Smooth muscle cell (in vitro differentiated cells): ENCODE measurements around the gene MINDY1. TPM values are rescaled to one million over a fixed set of nuclear protein-coding genes. Genes with fewer than 3 reads are reported as not detected.

Source experiments
- DNase-seq: peaks from one replicate; lab custom pipeline; 2025; ENCODE audit not compliant: unreplicated experiment; lab: John Stamatoyannopoulos, UW
- H2AFZ ChIP-seq: fragments of 200-600 bp; sonication (generic); 2 replicates; pipeline ENCODE4 v1.6.0; 2016; ENCODE audit warnings: antibody characterized with exemption, low read depth, mild to moderate bottlenecking
- H3F3A ChIP-seq: fragments of 200-600 bp; sonication (generic); 2 replicates; pipeline ENCODE4 v1.6.0; 2017; ENCODE audit warnings: antibody characterized with exemption, low read depth
- H3K27ac ChIP-seq: fragments of 200-600 bp; sonication (generic); 2 replicates; pipeline ENCODE4 v1.5.1; 2016; ENCODE audit warnings: low read depth, mild to moderate bottlenecking
- H3K27me3 ChIP-seq: fragments of 200-600 bp; sonication (generic); 2 replicates; pipeline ENCODE4 v1.6.1; 2016; ENCODE audit warnings: low read depth, mild to moderate bottlenecking
- H3K36me3 ChIP-seq: fragments of 200-600 bp; sonication (generic); 2 replicates; pipeline ENCODE4 v1.5.1; 2016; ENCODE audit warnings: low read depth
- H3K4me1 ChIP-seq: fragments of 200-600 bp; sonication (generic); 2 replicates; pipeline ENCODE4 v1.5.1; 2016; ENCODE audit warnings: low read depth
- H3K4me2 ChIP-seq: fragments of 200-600 bp; sonication (generic); 2 replicates; pipeline ENCODE4 v1.6.0; 2016; ENCODE audit warnings: mild to moderate bottlenecking
- H3K4me3 ChIP-seq: fragments of 200-600 bp; sonication (generic); 2 replicates; pipeline ENCODE4 v1.5.1; 2016; ENCODE audit warnings: mild to moderate bottlenecking
- H3K79me2 ChIP-seq: fragments of 200-600 bp; sonication (generic); 2 replicates; pipeline ENCODE4 v1.6.0; 2016; ENCODE audit warnings: low read depth, mild to moderate bottlenecking
- H3K9ac ChIP-seq: fragments of 200-600 bp; sonication (generic); 2 replicates; pipeline ENCODE4 v1.6.0; 2016; ENCODE audit warnings: low read depth
- H3K9me3 ChIP-seq: fragments of 200-600 bp; sonication (generic); replicated peaks from 2 replicates; pipeline ENCODE4 v1.5.1; 2016; ENCODE audit warnings: low read depth
- H4K20me1 ChIP-seq: fragments of 200-600 bp; sonication (generic); 2 replicates; pipeline ENCODE4 v1.6.0; 2016; ENCODE audit warnings: low read depth
- CTCF ChIP-seq: fragments of 200-600 bp; sonication (generic); IDR thresholded peaks from 2 replicates; pipeline ENCODE4 v1.5.1; 2017; ENCODE audit warnings: borderline replicate concordance, mild to moderate bottlenecking, antibody characterized with exemption; ENCODE audit not compliant: insufficient read depth, poor library complexity, severe bottlenecking
- WGBS: methylation state at CpG from one replicate; pipeline ENCODE4 v1.1.7; 2016; ENCODE audit warnings: low lambda C conversion rate; 5-methylcytosine and 5-hydroxymethylcytosine counted together
- polyA plus RNA-seq: library from polyadenylated mRNA; unstranded; fragments of >200 nt; fragmentation: Nextera tagmentation; extraction: Ambion mirVana; gene quantifications from 2 replicates; pipeline ENCODE4 v1.2.1, GENCODE V29; 2016
- total RNA-seq: library from RNA; depleted of rRNA; stranded (reverse); fragments of >200 nt; gene quantifications from 2 replicates; pipeline ENCODE4 v1.2.3, GENCODE V29; 2014

MINDY1 gene
- total and polyA plus RNA-seq, 2 experiments from 2014 or later, result 2.4 to 3.2 TPM

- 81% methylated on average over 4 of the region's 4 CpGs for WGBS
- peaks cover 60% of the 10 kb centered on the region for H4K20me1 ChIP-seq
- peak overlapping the region; percentile 98 for H3K27ac ChIP-seq
- H3K9me3 ChIP-seq, result no peaks in the 10 kb centered on the region
- H3K4me1 ChIP-seq, result peaks cover 12% of the 10 kb centered on the region
- no peak for TF ChIP-seq CTCF
- H3K36me3 ChIP-seq, result peaks cover 9% of the 10 kb centered on the region
- no peak overlapping the region for H3K4me3 ChIP-seq
- H2AFZ ChIP-seq, result no peak overlapping the region
- H3K79me2 ChIP-seq, result peaks cover 58% of the 10 kb centered on the region
- peak overlapping the region; percentile 3 for H3K9ac ChIP-seq
- no peak for DNase-seq
- no peak overlapping the region for H3K4me2 ChIP-seq
- no peaks in the 10 kb centered on the region for H3K27me3 ChIP-seq
- H3F3A ChIP-seq, result peaks cover 57% of the 10 kb centered on the region
Observed at GRCh38 chr1:151054971-151055547, 48.4 kb upstream of the MINDY1 start.

- Histone ChIP-seq H3K27ac (peak overlapping the region; percentile 32), H3K27me3 (no peaks in the 10 kb centered on the region), H3K36me3 (peaks cover 9% of the 10 kb centered on the region), H2AFZ (no peak overlapping the region), H3K4me2 (no peak overlapping the region), H3K4me3 (no peak overlapping the region), H3K79me2 (peaks cover 23% of the 10 kb centered on the region), H3K4me1 (no peaks in the 10 kb centered on the region), H3F3A (peaks cover 54% of the 10 kb centered on the region), H3K9ac (no peak overlapping the region), H4K20me1 (peaks cover 36% of the 10 kb centered on the region), H3K9me3 (no peaks in the 10 kb centered on the region)
- TF ChIP-seq CTCF, result no peak
- 85% methylated on average over 2 of the region's 2 CpGs for WGBS
- no peak for DNase-seq
Observed at GRCh38 chr1:151051356-151052009, 44.8 kb upstream of the MINDY1 start.

GRCh38 chr1:151050051-151050688 lies 43.5 kb upstream of the MINDY1 start:
- H2AFZ ChIP-seq, result no peak overlapping the region
- TF ChIP-seq CTCF, result no peak
- H3K4me1 ChIP-seq, result no peaks in the 10 kb centered on the region
- peaks cover 9% of the 10 kb centered on the region for H3K79me2 ChIP-seq
- peaks cover 48% of the 10 kb centered on the region for H3F3A ChIP-seq
- H3K4me3 ChIP-seq, result no peak overlapping the region
- H3K4me2 ChIP-seq, result no peak overlapping the region
- no peak overlapping the region for H3K9ac ChIP-seq
- peaks cover 23% of the 10 kb centered on the region for H4K20me1 ChIP-seq
- no peak for DNase-seq
- no peaks in the 10 kb centered on the region for H3K9me3 ChIP-seq
- 86% methylated on average over 2 of the region's 2 CpGs for WGBS
- H3K27me3 ChIP-seq, result no peaks in the 10 kb centered on the region
- peak overlapping the region; percentile 32 for H3K27ac ChIP-seq
- peaks cover 9% of the 10 kb centered on the region for H3K36me3 ChIP-seq
